Measurements from ENCODE around the gene UNC5B.

UNC5B gene

DNA sequence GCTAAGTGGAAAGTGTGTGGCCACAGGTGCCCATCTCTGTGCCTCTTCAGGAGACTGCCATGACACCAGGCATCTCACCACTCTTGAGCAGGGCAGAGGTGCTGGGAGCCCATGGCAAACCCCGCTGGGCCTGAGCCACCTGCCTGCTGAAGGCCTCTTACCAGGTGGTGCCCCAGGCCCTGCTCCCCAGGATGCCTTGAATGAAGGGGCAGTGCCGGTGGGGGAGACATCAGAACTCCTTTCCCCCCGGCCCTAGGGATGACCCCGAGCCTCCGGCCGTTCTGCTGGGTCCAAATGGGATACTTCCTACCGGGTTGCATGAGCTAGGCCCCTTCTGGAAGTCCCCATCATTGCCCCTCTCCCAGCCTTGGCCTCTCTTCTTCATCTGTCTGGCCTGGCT is 37.6 kb downstream of the UNC5B start:
- Histone ChIP-seq H3K27me3 (ENCODE audit: insufficient read depth, low read length) (no peaks in the 10 kb centered on the region), H3K27ac (ENCODE audit: low read depth, low read length) (no peak overlapping the region), H3K4me3 (ENCODE audit: low read depth, low read length) (no peak overlapping the region), H3K79me2 (ENCODE audit: control insufficient read depth, insufficient read depth, low read length, unreplicated experiment) (no peaks in the 10 kb centered on the region), H2AFZ (ENCODE audit: low read length, unreplicated experiment) (no peak overlapping the region), H3K4me1 (ENCODE audit: control insufficient read depth, insufficient read depth, low read length, unreplicated experiment) (peaks cover 12% of the 10 kb centered on the region), H3K36me3 (ENCODE audit: insufficient read depth, low read length) (no peaks in the 10 kb centered on the region)

DNA sequence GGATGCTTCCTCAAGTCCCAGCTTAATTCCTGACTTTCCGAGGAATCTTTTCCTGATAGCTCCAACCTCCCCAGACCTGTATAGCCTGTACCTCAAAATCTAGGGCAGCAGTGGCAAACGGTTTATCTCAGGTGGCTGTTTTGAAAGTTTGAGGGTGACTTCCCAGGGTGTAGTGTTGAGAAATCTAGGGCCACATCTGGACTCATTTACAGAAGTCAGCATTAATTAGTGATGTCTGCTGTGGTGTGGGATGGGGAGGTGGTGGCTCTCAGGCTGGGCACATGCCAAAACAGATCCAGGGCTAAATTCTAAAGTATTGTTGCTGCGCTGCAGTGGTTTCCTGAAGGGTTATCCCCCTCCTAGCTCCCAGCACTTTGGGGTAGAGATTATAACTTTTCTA is 38.0 kb downstream of the UNC5B start:
- Histone ChIP-seq H3K27me3 (ENCODE audit: insufficient read depth, low read length) (no peaks in the 10 kb centered on the region), H3K4me3 (ENCODE audit: low read depth, low read length) (no peak overlapping the region), H3K27ac (ENCODE audit: low read depth, low read length) (no peak overlapping the region), H3K36me3 (ENCODE audit: insufficient read depth, low read length) (no peaks in the 10 kb centered on the region), H2AFZ (ENCODE audit: low read length, unreplicated experiment) (no peak overlapping the region), H3K79me2 (ENCODE audit: control insufficient read depth, insufficient read depth, low read length, unreplicated experiment) (no peaks in the 10 kb centered on the region), H3K4me1 (ENCODE audit: control insufficient read depth, insufficient read depth, low read length, unreplicated experiment) (peaks cover 12% of the 10 kb centered on the region)

DNA sequence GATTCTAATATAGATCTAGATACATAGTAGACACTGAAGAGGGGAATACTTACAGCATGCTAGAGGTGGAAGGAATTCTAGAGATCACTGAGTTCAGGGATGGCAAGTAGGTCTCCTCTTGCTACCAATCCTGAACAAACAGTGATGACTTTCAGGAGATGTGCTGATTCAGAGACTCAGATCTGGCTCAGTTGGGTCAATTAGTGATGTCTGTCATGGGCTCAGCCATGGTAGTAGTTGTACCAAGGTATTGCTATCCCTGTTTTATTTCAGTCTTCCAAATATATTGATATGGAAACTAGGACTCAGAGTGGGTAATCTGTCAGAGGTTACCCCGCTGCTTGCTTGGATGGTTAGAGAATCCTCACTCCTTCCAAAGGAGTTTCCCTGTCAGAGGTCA is 38.5 kb downstream of the UNC5B start:
- H3K27ac ChIP-seq (ENCODE audit: low read depth, low read length) = no peak overlapping the region
- no peak overlapping the region for H2AFZ ChIP-seq (ENCODE audit: low read length, unreplicated experiment)
- no peaks in the 10 kb centered on the region for H3K27me3 ChIP-seq (ENCODE audit: insufficient read depth, low read length)
- H3K36me3 ChIP-seq (ENCODE audit: insufficient read depth, low read length) = no peaks in the 10 kb centered on the region
- no peak overlapping the region for H3K4me3 ChIP-seq (ENCODE audit: low read depth, low read length)
- H3K79me2 ChIP-seq (ENCODE audit: control insufficient read depth, insufficient read depth, low read length, unreplicated experiment) = no peaks in the 10 kb centered on the region
- H3K4me1 ChIP-seq (ENCODE audit: control insufficient read depth, insufficient read depth, low read length, unreplicated experiment) = peaks cover 16% of the 10 kb centered on the region

DNA sequence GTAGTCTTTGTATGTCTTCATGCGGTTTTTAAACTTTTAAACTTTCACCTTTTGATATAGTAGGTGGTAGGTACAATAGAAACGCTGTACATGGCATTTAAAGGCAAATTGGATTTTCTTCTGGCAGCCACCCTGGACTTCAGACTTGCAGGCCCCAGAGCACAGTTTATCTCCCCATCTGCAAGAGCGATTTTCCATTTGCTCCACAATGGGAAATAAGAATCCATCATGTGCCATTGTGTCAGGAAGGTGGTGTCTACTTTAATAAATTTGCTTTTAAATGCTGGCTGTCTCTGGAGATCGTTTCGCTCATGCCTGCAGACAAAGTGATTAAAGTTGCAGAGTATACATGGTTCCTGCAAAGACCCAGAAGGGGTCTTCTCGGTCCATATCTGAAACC is 38.9 kb downstream of the UNC5B start:
- no peaks in the 10 kb centered on the region for H3K36me3 ChIP-seq (ENCODE audit: insufficient read depth, low read length)
- H3K27me3 ChIP-seq (ENCODE audit: insufficient read depth, low read length) = no peaks in the 10 kb centered on the region
- H2AFZ ChIP-seq (ENCODE audit: low read length, unreplicated experiment) = no peak overlapping the region
- no peak overlapping the region for H3K27ac ChIP-seq (ENCODE audit: low read depth, low read length)
- peaks cover 20% of the 10 kb centered on the region for H3K4me1 ChIP-seq (ENCODE audit: control insufficient read depth, insufficient read depth, low read length, unreplicated experiment)
- H3K79me2 ChIP-seq (ENCODE audit: control insufficient read depth, insufficient read depth, low read length, unreplicated experiment) = no peaks in the 10 kb centered on the region
- no peak overlapping the region for H3K4me3 ChIP-seq (ENCODE audit: low read depth, low read length)

DNA sequence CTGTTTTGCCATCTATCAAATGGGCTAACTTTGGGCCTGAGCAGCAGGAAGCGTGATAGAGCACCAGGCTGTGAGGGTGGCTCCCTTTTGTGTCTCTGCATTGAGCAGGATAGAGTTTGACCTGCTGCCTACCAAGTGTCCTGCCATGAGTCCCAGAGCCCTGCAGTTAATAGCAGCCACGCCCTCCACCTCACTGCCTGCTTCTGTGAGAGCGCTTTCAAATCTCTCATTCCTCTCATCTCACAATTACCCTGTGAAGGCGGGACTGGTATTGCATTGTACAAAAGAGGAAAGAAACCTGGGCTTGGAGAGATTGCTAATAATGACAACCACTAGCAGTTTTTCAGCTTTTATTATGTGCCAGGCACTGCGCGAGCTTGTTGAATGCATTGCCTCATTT is 39.9 kb downstream of the UNC5B start:
- no peak overlapping the region for H3K4me3 ChIP-seq (ENCODE audit: low read depth, low read length)
- H3K36me3 ChIP-seq (ENCODE audit: insufficient read depth, low read length) = no peaks in the 10 kb centered on the region
- peaks cover 21% of the 10 kb centered on the region for H3K4me1 ChIP-seq (ENCODE audit: control insufficient read depth, insufficient read depth, low read length, unreplicated experiment)
- no peak overlapping the region for H3K27ac ChIP-seq (ENCODE audit: low read depth, low read length)
- no peaks in the 10 kb centered on the region for H3K27me3 ChIP-seq (ENCODE audit: insufficient read depth, low read length)
- H2AFZ ChIP-seq (ENCODE audit: low read length, unreplicated experiment) = no peak overlapping the region
- H3K79me2 ChIP-seq (ENCODE audit: control insufficient read depth, insufficient read depth, low read length, unreplicated experiment) = no peaks in the 10 kb centered on the region

DNA sequence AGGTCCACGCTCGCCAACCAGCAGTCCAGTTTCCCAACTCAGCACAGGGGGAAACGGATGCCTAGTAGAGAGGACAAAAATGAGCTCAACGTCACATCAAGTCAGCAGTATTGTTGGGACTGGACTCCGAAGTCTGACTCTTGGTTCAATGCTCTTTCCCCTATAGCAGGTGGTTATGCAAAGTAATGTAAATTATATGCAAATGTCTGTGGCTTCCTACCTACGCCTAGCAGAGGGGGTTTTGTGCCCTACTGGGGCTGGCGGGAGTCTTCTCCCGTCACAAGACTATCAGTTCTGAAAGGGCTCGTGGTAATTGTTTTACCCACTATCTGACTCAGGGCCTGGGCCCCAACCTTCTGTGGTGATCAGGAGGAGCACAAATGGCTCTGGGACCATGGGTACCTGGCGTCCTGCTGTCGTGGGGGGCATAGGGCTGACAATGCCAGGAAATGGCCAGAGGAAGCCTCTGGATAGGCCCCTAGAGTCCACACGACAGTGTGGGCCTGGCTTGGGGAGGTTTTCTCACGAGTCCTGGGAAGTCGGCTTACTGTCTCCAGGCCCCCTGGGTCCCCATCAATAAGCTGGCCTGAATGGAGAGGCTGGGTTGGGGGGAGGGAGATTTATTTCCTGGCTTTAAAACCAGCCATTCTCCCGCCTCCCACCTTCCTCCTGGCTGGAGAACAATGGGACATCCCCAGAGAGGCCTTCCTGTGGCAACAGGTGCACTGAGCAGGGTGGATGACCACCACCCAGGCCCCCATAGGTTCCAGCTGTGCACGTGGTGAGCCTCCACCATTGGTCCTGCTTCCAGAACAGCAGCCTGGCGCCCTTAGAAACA is 41.8 kb downstream of the UNC5B start:
- Histone ChIP-seq H3K36me3 (ENCODE audit: insufficient read depth, low read length) (no peaks in the 10 kb centered on the region), H3K27me3 (ENCODE audit: insufficient read depth, low read length) (no peaks in the 10 kb centered on the region), H3K27ac (ENCODE audit: low read depth, low read length) (no peak overlapping the region), H3K4me3 (ENCODE audit: low read depth, low read length) (no peak overlapping the region), H3K79me2 (ENCODE audit: control insufficient read depth, insufficient read depth, low read length, unreplicated experiment) (no peaks in the 10 kb centered on the region), H3K4me1 (ENCODE audit: control insufficient read depth, insufficient read depth, low read length, unreplicated experiment) (peaks cover 21% of the 10 kb centered on the region), H2AFZ (ENCODE audit: low read length, unreplicated experiment) (no peak overlapping the region)

DNA sequence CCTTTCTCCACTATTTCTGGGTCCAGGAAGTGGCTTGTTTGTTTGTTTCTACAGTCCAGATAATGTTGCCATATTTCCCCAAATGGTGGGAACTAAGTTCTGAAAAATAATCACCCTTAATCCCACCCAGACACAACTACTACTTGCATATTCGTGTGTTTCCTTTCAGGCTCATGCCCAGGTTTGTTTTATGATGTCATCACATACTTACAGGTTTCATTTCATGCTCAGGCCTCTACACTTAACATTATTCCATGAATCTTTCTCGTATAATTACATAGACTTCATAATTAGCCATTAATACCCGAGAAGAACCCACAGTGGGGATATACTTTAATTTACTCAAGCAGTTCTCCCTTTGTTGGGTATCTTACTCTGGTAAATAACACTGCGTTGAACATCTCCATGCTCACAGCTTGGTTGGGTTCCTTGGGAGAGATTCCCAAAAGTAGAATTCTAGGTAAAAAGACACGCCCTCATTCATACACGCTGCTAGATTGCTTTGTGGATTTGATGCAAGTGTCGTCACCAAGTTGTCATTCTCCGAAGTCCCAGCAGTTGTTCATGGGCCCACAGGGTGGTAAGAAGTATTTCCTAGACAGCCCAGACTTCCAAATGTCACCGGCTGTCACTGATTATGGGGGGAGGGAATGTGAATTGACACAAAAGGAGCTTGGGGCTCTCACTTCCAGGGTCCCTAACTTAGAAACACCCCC is 42.6 kb downstream of the UNC5B start:
- H3K36me3 ChIP-seq (ENCODE audit: insufficient read depth, low read length) = no peaks in the 10 kb centered on the region
- no peaks in the 10 kb centered on the region for H3K27me3 ChIP-seq (ENCODE audit: insufficient read depth, low read length)
- no peak overlapping the region for H2AFZ ChIP-seq (ENCODE audit: low read length, unreplicated experiment)
- H3K4me1 ChIP-seq (ENCODE audit: control insufficient read depth, insufficient read depth, low read length, unreplicated experiment) = peaks cover 29% of the 10 kb centered on the region
- no peak overlapping the region; the same call in 1 of the 2 replicates for H3K4me3 ChIP-seq (ENCODE audit: low read depth, low read length)
- no peaks in the 10 kb centered on the region for H3K79me2 ChIP-seq (ENCODE audit: control insufficient read depth, insufficient read depth, low read length, unreplicated experiment)
- H3K27ac ChIP-seq (ENCODE audit: low read depth, low read length) = peak overlapping the region; percentile 4; the same call in 1 of the 2 replicates

DNA sequence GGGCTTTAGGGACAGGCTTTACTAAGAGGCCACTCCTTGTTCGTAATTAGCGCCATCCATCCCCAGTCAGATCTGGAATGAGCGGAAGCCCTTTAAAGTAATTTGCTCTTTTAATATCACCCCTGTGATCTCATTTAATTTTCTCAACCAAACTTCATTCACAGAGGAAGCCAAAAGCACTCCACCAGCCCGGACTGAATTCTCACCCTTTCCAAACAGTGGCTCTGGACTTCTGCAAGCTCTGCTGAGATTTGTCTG is 43.1 kb downstream of the UNC5B start:
- Histone ChIP-seq H3K27ac (ENCODE audit: low read depth, low read length) (peak overlapping the region; percentile 4; the same call in 1 of the 2 replicates), H3K36me3 (ENCODE audit: insufficient read depth, low read length) (no peaks in the 10 kb centered on the region), H3K27me3 (ENCODE audit: insufficient read depth, low read length) (no peaks in the 10 kb centered on the region), H3K79me2 (ENCODE audit: control insufficient read depth, insufficient read depth, low read length, unreplicated experiment) (no peaks in the 10 kb centered on the region), H3K4me3 (ENCODE audit: low read depth, low read length) (no peak overlapping the region; the same call in 1 of the 2 replicates), H2AFZ (ENCODE audit: low read length, unreplicated experiment) (no peak overlapping the region), H3K4me1 (ENCODE audit: control insufficient read depth, insufficient read depth, low read length, unreplicated experiment) (peaks cover 34% of the 10 kb centered on the region)

DNA sequence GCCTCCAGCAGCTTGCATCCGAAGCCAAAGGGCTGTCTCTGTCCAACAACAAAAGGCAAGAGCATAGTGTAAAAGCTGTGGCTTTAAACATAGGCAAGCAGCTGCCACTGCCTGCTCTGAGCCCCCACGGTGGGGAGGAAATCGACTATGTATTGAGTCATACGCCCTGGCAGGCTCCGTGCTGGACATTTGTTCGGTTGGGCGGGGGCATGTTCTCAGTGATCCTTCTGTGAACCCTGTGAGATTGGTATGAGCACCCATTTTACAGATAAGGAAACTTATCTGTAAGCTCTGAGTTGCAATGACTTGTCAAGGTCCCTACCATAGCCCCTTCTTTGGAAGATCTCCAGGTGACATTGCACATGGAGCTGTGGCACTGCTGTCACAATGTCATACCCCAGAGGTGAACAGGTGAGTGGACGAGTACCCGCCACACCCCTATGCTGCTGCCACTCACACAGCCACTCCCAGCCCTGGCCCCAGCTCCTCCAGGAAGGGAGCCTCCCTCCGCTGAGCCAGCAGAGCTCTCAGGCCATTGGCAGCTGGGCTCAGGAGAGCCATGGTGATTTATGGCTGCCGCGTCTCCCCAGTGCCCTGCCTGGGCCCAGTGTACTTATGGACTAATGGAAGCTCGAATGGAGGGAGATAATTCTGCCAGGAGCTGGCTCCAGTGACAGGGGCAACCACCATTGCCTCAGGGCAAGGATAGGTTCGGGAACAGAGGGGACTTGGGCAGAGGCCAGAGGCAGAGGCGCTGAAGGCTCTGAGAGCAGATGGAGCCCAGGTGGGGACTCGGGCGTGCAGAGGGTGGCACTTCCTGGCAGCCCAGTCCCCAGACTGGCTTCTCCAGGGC is 43.7 kb downstream of the UNC5B start:
- Histone ChIP-seq H3K27ac (ENCODE audit: low read depth, low read length) (peak overlapping the region; percentile 4; the same call in 1 of the 2 replicates), H3K36me3 (ENCODE audit: insufficient read depth, low read length) (no peaks in the 10 kb centered on the region), H2AFZ (ENCODE audit: low read length, unreplicated experiment) (no peak overlapping the region), H3K4me1 (ENCODE audit: control insufficient read depth, insufficient read depth, low read length, unreplicated experiment) (peaks cover 39% of the 10 kb centered on the region), H3K79me2 (ENCODE audit: control insufficient read depth, insufficient read depth, low read length, unreplicated experiment) (no peaks in the 10 kb centered on the region), H3K4me3 (ENCODE audit: low read depth, low read length) (no peak overlapping the region; the same call in 1 of the 2 replicates), H3K27me3 (ENCODE audit: insufficient read depth, low read length) (no peaks in the 10 kb centered on the region)

DNA sequence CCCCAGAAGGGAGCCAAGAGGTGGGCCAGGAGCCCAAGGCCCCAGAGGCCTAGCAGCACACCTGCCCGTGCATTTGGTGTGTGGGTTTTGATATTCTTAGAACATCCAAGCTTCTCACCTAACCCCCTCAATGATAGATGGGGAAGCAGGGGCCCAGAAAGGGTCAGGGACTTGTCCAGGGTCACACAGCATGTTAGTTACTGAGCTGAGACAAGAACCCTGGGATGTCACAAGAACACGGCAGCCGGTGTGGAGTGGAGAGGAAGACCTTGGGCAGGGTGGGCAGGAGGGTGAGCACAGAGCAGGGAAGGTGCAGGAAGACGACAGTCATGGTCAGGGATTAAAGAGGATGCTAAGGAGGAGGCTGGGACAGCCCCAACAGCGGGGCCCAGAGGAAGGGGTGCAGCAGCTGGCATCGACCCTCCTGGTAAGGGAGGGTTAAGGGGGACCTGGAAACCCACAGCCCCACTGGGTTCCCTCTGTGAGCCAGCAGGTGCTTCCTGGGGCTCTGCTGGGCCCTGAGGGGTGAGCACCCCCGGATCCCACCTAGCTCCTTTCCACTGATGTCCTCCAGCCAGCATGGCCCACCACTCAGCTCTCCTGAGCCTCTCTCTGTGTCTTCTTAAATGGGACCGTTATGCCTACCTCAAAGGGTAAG is 44.4 kb downstream of the UNC5B start:
- Histone ChIP-seq H3K4me1 (ENCODE audit: control insufficient read depth, insufficient read depth, low read length, unreplicated experiment) (peaks cover 42% of the 10 kb centered on the region), H2AFZ (ENCODE audit: low read length, unreplicated experiment) (no peak overlapping the region), H3K79me2 (ENCODE audit: control insufficient read depth, insufficient read depth, low read length, unreplicated experiment) (no peaks in the 10 kb centered on the region), H3K27ac (ENCODE audit: low read depth, low read length) (no peak overlapping the region), H3K36me3 (ENCODE audit: insufficient read depth, low read length) (no peaks in the 10 kb centered on the region), H3K27me3 (ENCODE audit: insufficient read depth, low read length) (no peaks in the 10 kb centered on the region), H3K4me3 (ENCODE audit: low read depth, low read length) (no peak overlapping the region)

Measured in ACC112 (cell line).